H9 (cell line): Measurements from ENCODE around the gene EBNA1BP2. TPM values are rescaled to one million over a fixed set of nuclear protein-coding genes. Genes with fewer than 3 reads are reported as not detected.
"Not testable (repeated sequence)": the region's sequence is repeated elsewhere in the genome, so short reads cannot be mapped to it uniquely, and the experiment has no call there.

Source experiments
- DNase-seq: peaks from one replicate; pipeline ENCODE4 v3.0.0-alpha.2; 2017
- H2AFZ ChIP-seq: one replicate; pipeline ENCODE4 v1.6.1; 2013; ENCODE audit warnings: mild to moderate bottlenecking, low read length, control low read depth, moderate library complexity
- H2AK5ac ChIP-seq: 2 replicates; pipeline ENCODE4 v1.6.1; 2013; ENCODE audit warnings: low read length, control low read depth, mixed read lengths; ENCODE audit not compliant: insufficient read length
- H2BK120ac ChIP-seq: one replicate; pipeline ENCODE4 v1.6.1; 2013; ENCODE audit warnings: low read depth, mild to moderate bottlenecking, low read length, control low read depth, inconsistent platforms; ENCODE audit not compliant: poor library complexity, severe bottlenecking
- H2BK12ac ChIP-seq: 2 replicates; pipeline ENCODE4 v1.6.1; 2013; ENCODE audit warnings: low read length, control low read depth, mixed read lengths, low read depth; ENCODE audit not compliant: insufficient read length
- H2BK15ac ChIP-seq: 2 replicates; pipeline ENCODE4 v1.6.1; 2013; ENCODE audit warnings: low read depth, low read length, control low read depth
- H2BK20ac ChIP-seq: one replicate; pipeline ENCODE4 v1.6.1; 2013; ENCODE audit warnings: low read depth, mild to moderate bottlenecking, low read length, control low read depth, inconsistent platforms; ENCODE audit not compliant: poor library complexity, severe bottlenecking
- H2BK5ac ChIP-seq: 2 replicates; pipeline ENCODE4 v1.6.1; 2013; ENCODE audit warnings: low read length, control low read depth, mixed read lengths; ENCODE audit not compliant: insufficient read length
- H3K14ac ChIP-seq: 2 replicates; pipeline ENCODE4 v1.6.1; 2013; ENCODE audit warnings: low read length, control low read depth; ENCODE audit not compliant: insufficient read depth
- H3K18ac ChIP-seq: 2 replicates; pipeline ENCODE4 v1.6.1; 2013; ENCODE audit warnings: low read depth, mild to moderate bottlenecking, mixed read lengths, low read length, control low read depth; ENCODE audit not compliant: insufficient read length
- H3K23ac ChIP-seq: 2 replicates; pipeline ENCODE4 v1.6.1; 2013; ENCODE audit warnings: low read length, control low read depth, mixed read lengths, low read depth; ENCODE audit not compliant: insufficient read length
- H3K23me2 ChIP-seq: 2 replicates; pipeline ENCODE4 v1.6.1; 2013; ENCODE audit warnings: low read depth, mild to moderate bottlenecking, mixed read lengths, low read length, control low read depth; ENCODE audit not compliant: insufficient read length, poor library complexity, severe bottlenecking
- H3K27ac ChIP-seq: 2 replicates; pipeline ENCODE4 v1.5.1; 2013; ENCODE audit warnings: low read length, control low read depth, mixed read lengths, low read depth; ENCODE audit not compliant: insufficient read length
- H3K27me3 ChIP-seq: 2 replicates; pipeline ENCODE4 v1.6.1; 2013; ENCODE audit warnings: low read length, control low read depth, inconsistent platforms; ENCODE audit not compliant: insufficient read depth
- H3K4ac ChIP-seq: 2 replicates; pipeline ENCODE4 v1.6.1; 2013; ENCODE audit warnings: low read depth, mild to moderate bottlenecking, control low read depth, inconsistent platforms, low read length, moderate library complexity
- H3K4me1 ChIP-seq: 2 replicates; pipeline ENCODE4 v1.6.1; 2013; ENCODE audit warnings: low read length, control low read depth, inconsistent platforms; ENCODE audit not compliant: insufficient read depth
- H3K4me2 ChIP-seq: 2 replicates; pipeline ENCODE4 v1.6.1; 2013; ENCODE audit warnings: low read length, control low read depth, mixed read lengths; ENCODE audit not compliant: insufficient read length, insufficient read depth
- H3K56ac ChIP-seq: 2 replicates; pipeline ENCODE4 v1.6.1; 2013; ENCODE audit warnings: low read depth, mild to moderate bottlenecking, mixed read lengths, low read length, control low read depth; ENCODE audit not compliant: insufficient read length
- H3K79me1 ChIP-seq: 2 replicates; pipeline ENCODE4 v1.6.1; 2013; ENCODE audit warnings: low read depth, mild to moderate bottlenecking, moderate library complexity, low read length, control low read depth, inconsistent platforms; ENCODE audit not compliant: insufficient read depth, poor library complexity, severe bottlenecking
- H3K79me2 ChIP-seq: 2 replicates; pipeline ENCODE4 v1.6.1; 2013; ENCODE audit warnings: low read length, control low read depth, inconsistent platforms; ENCODE audit not compliant: insufficient read depth
- H3K9ac ChIP-seq: 2 replicates; pipeline ENCODE4 v1.6.1; 2013; ENCODE audit warnings: low read length, control low read depth, mixed read lengths; ENCODE audit not compliant: insufficient read length; ENCODE audit errors: extremely low read depth
- H3K9me3 ChIP-seq: one replicate; pipeline ENCODE4 v1.6.1; 2013; ENCODE audit warnings: low read depth, low read length, inconsistent platforms; ENCODE audit not compliant: control insufficient read depth
- H3T11ph ChIP-seq: one replicate; pipeline ENCODE4 v1.6.1; 2013; ENCODE audit warnings: mild to moderate bottlenecking, low read length, control low read depth, inconsistent platforms
- H4K20me1 ChIP-seq: one replicate; pipeline ENCODE4 v1.6.1; 2013; ENCODE audit not compliant: control insufficient read depth, insufficient read length, insufficient read depth
- H4K5ac ChIP-seq: 2 replicates; pipeline ENCODE4 v1.6.1; 2013; ENCODE audit warnings: low read depth, mild to moderate bottlenecking, mixed read lengths, low read length, control low read depth; ENCODE audit not compliant: insufficient read length
- H4K8ac ChIP-seq: replicated peaks from 2 replicates; pipeline ENCODE4 v1.6.1; 2013; ENCODE audit warnings: low read length, control low read depth, mixed read lengths, low read depth; ENCODE audit not compliant: insufficient read length
- H4K91ac ChIP-seq: 2 replicates; pipeline ENCODE4 v1.6.1; 2013; ENCODE audit warnings: low read depth, mild to moderate bottlenecking, moderate library complexity, mixed read lengths, low read length, control low read depth; ENCODE audit not compliant: insufficient read length
- H3K27ac Mint-ChIP-seq, 3 experiments: 2 replicates in 2 of 3; 3 replicates in 1 of 3; pipeline ENCODE4 v1.8.0; 2020 to 2021; ENCODE audit warnings: mixed read lengths in 3 of 3, mild to moderate bottlenecking in 1 of 3, moderate library complexity in 1 of 3
- H3K27me3 Mint-ChIP-seq: 2 replicates; pipeline ENCODE4 v1.8.0; 2021; ENCODE audit warnings: low read depth, mild to moderate bottlenecking, moderate library complexity, mixed read lengths
- H3K36me3 Mint-ChIP-seq, 3 experiments: 2 replicates in 2 of 3; 3 replicates in 1 of 3; pipeline ENCODE4 v1.8.0; 2020 to 2021; ENCODE audit warnings: low read depth in 3 of 3, mixed read lengths in 3 of 3; ENCODE audit not compliant: insufficient read depth in 1 of 3
- H3K4me1 Mint-ChIP-seq, 2 experiments: 2 replicates each; pipeline ENCODE4 v1.8.0; 2020; ENCODE audit warnings: mixed read lengths in 2 of 2
- H3K4me3 Mint-ChIP-seq, 2 experiments: 2 replicates in 1 of 2; 3 replicates in 1 of 2; pipeline ENCODE4 v1.8.0; 2020 to 2021; ENCODE audit warnings: mild to moderate bottlenecking in 2 of 2, mixed read lengths in 2 of 2, moderate library complexity in 1 of 2
- H3K9me3 Mint-ChIP-seq, 2 experiments: 2 replicates in 1 of 2; 3 replicates in 1 of 2; pipeline ENCODE4 v1.8.0; 2020; ENCODE audit warnings: mild to moderate bottlenecking in 2 of 2, mixed read lengths in 2 of 2, moderate library complexity in 1 of 2
- WGBS: extraction: QIAGEN DNeasy Blood & Tissue Kit; methylation state at CpG from one replicate; pipeline ENCODE4 v1.1.7; 2013; ENCODE audit warnings: missing lambda C conversion rate, low lambda C conversion rate, mixed read lengths; ENCODE audit not compliant: insufficient read length; ENCODE audit errors: extremely low coverage; 5-methylcytosine and 5-hydroxymethylcytosine counted together
- total RNA-seq: library from RNA; stranded (reverse); gene quantifications from 2 replicates; pipeline ENCODE4 v1.2.1, GENCODE V29; 2021
- TF ChIP-seq, protein P1 (sequence below): fragments of 200-600 bp; sonication (generic); conservative IDR thresholded peaks from 3 replicates; pipeline ENCODE4 v1.8.0; 2021; ENCODE audit warnings: antibody characterized with exemption, mild to moderate bottlenecking

The EBNA1BP2 gene
- total RNA-seq, 1 experiment from 2014 or later, result 84.7 TPM

DNA sequence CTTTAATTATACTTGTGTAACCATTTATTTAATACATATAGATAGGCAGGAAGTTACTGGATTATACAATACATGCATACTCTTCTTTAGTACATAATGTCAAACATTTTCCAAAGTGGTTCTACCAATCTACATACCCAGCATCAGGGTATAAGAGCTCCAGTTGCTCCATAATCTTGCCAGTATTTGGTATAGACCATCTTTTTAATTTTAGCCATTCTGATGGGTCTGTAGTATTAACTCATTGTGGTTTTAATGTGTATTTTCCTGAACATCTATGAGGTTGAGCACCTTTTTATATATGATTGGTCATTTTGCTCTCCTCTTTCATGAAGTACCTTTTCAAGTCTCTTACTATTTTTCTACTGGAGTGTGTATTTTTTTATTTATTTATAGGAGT lies 32.1 kb downstream of the EBNA1BP2 start:
- no peak overlapping the region for H3K18ac ChIP-seq
- no peak overlapping the region for H4K91ac ChIP-seq
- Mint-ChIP-seq H3K36me3 (peaks cover 6 to 25% (median 19%) of the 10 kb centered on the region in 3 experiments), H3K4me3 (no peak overlapping the region), H3K27ac (no peak overlapping the region), H3K4me1 (peaks cover 12 to 27% of the 10 kb centered on the region in 2 experiments), H3K27me3 (no peaks in the 10 kb centered on the region), H3K9me3 (peaks cover 2 to 7% of the 10 kb centered on the region in 2 experiments)
- H3T11ph ChIP-seq, result no peak overlapping the region
- no peak overlapping the region for H3K56ac ChIP-seq
- H3K9me3 ChIP-seq, result peaks cover 5% of the 10 kb centered on the region
- H3K27me3 ChIP-seq, result no peaks in the 10 kb centered on the region
- no peaks in the 10 kb centered on the region; the same call in 1 of the 2 replicates for H3K79me2 ChIP-seq
- no peak overlapping the region for H3K14ac ChIP-seq
- no peak overlapping the region for H2BK15ac ChIP-seq
- no peaks in the 10 kb centered on the region for H3K4me1 ChIP-seq
- peaks cover 4% of the 10 kb centered on the region for H3K79me1 ChIP-seq
- DNase-seq, result no peak
- H2BK20ac ChIP-seq, result no peak overlapping the region
- no peak overlapping the region for H2BK12ac ChIP-seq
- no peak overlapping the region for H2AFZ ChIP-seq
- no peak overlapping the region for H3K4me2 ChIP-seq
- no peak overlapping the region for H3K9ac ChIP-seq
- no peak overlapping the region for H2BK120ac ChIP-seq
- H3K23me2 ChIP-seq, result peaks cover 2% of the 10 kb centered on the region
- no peak overlapping the region for H2BK5ac ChIP-seq
- no peak overlapping the region for H2AK5ac ChIP-seq
- no peak overlapping the region for H4K5ac ChIP-seq
- H3K4ac ChIP-seq, result no peak overlapping the region
- H3K23ac ChIP-seq, result no peak overlapping the region
- no peak overlapping the region for H3K27ac ChIP-seq
- TF ChIP-seq, protein P1, sequence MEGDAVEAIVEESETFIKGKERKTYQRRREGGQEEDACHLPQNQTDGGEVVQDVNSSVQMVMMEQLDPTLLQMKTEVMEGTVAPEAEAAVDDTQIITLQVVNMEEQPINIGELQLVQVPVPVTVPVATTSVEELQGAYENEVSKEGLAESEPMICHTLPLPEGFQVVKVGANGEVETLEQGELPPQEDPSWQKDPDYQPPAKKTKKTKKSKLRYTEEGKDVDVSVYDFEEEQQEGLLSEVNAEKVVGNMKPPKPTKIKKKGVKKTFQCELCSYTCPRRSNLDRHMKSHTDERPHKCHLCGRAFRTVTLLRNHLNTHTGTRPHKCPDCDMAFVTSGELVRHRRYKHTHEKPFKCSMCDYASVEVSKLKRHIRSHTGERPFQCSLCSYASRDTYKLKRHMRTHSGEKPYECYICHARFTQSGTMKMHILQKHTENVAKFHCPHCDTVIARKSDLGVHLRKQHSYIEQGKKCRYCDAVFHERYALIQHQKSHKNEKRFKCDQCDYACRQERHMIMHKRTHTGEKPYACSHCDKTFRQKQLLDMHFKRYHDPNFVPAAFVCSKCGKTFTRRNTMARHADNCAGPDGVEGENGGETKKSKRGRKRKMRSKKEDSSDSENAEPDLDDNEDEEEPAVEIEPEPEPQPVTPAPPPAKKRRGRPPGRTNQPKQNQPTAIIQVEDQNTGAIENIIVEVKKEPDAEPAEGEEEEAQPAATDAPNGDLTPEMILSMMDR, result no peak
- no peak overlapping the region for H4K8ac ChIP-seq
- no peaks in the 10 kb centered on the region for H4K20me1 ChIP-seq

DNA sequence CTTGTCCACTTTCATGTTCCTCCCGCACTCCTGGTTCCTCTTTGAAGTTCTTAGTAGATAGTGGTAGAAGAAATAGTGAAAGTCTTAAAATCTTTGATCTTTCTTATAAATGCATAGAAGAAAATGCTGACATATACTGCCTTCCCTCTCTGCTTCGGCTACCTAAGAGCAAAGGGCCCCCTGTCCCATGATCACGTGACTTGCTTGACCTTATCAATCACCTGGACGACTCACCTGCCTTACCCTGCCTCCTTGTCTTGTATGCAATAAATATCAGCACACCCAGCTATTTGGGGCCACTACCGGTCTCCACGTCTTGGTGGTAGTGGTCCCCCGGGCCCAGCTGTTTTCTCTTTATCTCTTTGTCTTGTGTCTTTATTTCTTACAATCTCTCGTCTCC lies 32.8 kb downstream of the EBNA1BP2 start:
- not testable (repeated sequence) for H4K8ac ChIP-seq, H3T11ph ChIP-seq, H2BK20ac ChIP-seq, H3K56ac ChIP-seq, H3K79me1 ChIP-seq, H3K79me2 ChIP-seq, H3K27ac Mint-ChIP-seq, H2BK120ac ChIP-seq, H2BK15ac ChIP-seq, H4K5ac ChIP-seq, H3K14ac ChIP-seq, H3K27me3 Mint-ChIP-seq, H3K23ac ChIP-seq, H4K91ac ChIP-seq, H3K27me3 ChIP-seq, H3K4me1 ChIP-seq, H4K20me1 ChIP-seq, H3K23me2 ChIP-seq, DNase-seq, H3K18ac ChIP-seq, H2AK5ac ChIP-seq, H3K9ac ChIP-seq, H3K4me3 Mint-ChIP-seq, H2BK12ac ChIP-seq, H3K9me3 ChIP-seq, H2AFZ ChIP-seq, H2BK5ac ChIP-seq, H3K27ac ChIP-seq, H3K4ac ChIP-seq, H3K4me2 ChIP-seq
- Mint-ChIP-seq H3K9me3 (peaks cover 9 to 14% of the 10 kb centered on the region in 2 experiments), H3K4me1 (peaks cover 13 to 25% of the 10 kb centered on the region in 2 experiments), H3K36me3 (peaks cover 12 to 31% (median 25%) of the 10 kb centered on the region in 3 experiments)
- WGBS, result no CpG with 5 or more reads among the region's 8 CpGs
